Measurements from ENCODE around the gene KLHDC4.

Gene KLHDC4

DNA sequence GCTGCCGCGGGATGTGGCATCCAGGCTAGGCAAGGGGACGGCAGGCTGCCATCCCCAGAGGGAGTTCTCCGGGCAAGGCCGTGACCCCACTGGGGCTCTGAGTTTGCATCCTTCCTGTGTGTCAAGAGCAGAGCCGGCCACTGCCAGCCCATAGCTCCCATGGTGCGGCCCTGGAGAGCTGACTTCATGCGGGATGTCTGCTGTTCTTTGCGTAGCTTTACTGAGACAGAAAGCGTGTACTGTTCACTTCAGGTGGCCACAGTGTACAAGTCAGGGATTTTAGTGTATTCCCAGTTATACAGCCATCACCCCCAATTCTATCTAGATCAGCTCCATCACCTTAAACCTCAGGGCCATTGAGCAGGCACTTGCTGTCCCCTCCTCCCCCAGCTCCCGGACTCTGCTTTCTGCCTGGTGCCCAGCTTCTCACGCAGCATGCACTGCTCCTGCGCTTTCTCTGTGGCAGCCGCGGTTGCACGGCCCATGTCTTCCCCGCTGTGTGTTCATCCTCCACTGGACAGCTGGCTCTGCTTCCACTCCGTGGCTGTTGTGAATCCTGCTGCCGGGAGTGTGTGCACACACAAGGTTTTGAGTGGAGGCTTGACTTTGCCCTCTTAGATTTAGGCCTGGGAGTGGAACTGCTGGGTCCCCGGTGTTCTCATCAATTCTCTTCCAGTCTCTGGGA, 71.2 kb downstream of the KLHDC4 start:
- TF ChIP-seq, protein P1, sequence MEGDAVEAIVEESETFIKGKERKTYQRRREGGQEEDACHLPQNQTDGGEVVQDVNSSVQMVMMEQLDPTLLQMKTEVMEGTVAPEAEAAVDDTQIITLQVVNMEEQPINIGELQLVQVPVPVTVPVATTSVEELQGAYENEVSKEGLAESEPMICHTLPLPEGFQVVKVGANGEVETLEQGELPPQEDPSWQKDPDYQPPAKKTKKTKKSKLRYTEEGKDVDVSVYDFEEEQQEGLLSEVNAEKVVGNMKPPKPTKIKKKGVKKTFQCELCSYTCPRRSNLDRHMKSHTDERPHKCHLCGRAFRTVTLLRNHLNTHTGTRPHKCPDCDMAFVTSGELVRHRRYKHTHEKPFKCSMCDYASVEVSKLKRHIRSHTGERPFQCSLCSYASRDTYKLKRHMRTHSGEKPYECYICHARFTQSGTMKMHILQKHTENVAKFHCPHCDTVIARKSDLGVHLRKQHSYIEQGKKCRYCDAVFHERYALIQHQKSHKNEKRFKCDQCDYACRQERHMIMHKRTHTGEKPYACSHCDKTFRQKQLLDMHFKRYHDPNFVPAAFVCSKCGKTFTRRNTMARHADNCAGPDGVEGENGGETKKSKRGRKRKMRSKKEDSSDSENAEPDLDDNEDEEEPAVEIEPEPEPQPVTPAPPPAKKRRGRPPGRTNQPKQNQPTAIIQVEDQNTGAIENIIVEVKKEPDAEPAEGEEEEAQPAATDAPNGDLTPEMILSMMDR (IDR thresholded peaks at IDR 0.05) = no peak

DNA sequence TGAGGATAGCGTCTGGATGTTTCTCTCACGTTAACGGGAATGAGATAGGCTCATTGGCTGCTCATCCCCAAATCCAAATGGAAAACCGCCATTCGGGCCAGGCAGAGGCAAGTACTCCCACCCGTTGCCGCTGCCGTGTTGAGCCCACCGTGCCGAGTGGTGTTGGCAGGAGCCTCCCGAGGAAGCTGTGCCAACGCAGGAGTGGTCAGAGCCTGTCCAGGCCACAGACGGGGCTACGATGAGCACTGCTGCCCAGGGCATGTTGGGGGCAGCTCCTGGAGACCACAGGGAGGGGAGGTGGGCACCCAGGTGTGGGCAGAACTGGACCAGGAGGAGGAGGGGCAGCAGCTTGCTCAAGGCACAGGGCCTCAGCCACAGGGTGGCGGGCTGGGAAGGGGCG, 72.0 kb downstream of the KLHDC4 start:
- TF ChIP-seq, protein P1 (IDR thresholded peaks at IDR 0.05) = no peak

DNA sequence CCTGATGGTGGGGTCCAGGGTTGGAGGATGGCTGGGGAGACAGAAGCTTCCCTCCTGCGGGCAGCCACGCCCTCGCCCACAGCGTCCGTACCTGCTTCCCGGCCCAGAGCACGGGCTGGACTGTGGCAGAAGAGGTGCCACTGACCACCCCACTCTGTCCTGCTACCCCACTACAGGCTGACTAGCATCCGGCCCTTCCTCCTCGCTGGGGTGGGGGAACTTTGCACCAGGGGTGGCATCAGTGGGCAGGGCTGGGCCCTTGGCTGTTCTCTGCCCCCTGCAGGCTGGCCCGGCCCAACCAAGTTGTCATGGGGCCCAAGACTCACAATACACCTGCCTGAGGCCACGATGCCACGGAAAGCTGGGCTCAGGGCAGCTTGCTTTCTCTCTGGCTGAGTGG, 73.0 kb downstream of the KLHDC4 start:
- TF ChIP-seq, protein P1 (IDR thresholded peaks at IDR 0.05) = no peak

DNA sequence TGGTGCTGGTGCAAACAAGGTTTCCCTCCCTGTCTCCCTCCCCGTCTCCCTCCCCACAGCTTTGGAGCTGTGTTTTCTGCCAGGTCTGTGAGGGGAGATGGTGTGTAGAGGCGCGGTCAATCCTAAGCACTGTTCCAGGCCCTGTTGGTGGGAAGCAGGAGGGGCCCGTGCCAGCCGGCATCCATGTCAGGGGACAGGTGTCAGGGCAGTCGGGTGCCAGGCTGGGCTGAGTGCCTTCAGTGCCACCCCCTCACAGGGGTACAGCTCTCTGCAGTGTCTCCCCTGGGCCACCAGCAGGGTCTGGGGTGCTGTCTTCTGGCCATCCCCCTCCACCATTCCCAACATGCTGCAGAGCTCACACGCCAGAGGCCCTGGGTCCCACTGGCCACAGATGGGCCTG, 73.6 kb downstream of the KLHDC4 start:
- TF ChIP-seq, protein P1 (IDR thresholded peaks at IDR 0.05) = no peak

DNA sequence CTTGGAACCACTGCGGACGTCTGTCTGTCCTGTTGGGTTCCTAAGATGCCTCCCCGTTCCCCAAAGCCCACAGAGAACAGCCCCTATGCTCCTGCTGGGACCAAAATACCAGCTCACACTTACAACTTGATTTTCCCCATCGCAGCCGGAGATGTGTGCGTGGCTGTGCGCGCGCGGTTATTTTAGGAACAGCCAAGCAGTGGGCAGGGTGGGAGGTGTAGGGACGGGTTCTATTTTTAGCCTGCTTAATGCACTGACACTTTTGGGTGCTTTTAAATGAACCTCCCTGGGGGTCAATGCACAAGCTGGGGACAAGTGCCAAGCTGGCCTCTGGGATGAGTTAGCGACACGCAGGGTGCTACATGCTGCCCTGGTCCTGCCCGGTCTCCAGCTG, 74.1 kb downstream of the KLHDC4 start:
- TF ChIP-seq, protein P1 (IDR thresholded peaks at IDR 0.05) = no peak

DNA sequence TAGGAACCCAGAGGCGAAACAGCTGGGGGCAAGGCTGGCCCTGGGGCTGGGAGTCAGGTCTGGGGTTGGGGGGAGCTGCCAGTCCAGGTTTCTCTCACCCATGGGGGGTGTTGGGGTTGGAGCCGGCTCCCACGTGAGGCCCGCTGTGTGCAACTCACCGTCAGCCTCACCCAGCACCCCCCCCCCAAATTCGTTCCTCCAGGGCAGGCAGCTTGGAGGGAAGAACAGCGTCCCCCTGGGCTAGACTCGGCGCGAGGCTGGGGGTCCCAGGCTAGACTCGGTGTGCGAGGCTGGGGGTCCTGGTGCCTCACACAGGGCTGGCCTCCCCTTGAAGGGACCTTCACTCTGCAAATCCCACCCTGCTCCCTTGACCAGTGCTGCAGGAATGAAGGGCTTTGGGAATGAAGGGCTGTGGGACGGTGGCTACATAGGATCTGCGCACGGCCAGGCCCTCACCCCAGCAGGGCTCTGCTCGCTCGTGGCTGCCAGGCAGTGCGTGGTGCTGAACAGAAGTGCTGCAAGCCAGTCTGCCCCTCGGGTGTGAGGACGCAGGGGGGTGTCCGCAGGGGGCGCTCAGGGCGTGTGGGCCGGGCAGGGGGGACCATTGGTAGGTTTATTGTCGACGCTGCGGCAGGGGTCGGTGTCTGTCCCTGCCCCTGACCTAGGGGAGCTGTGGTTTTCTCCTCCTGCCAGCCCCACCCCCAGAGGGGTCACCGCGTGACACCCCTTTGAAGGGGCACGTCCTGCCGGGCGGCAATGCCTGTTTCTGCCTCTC, 74.7 kb downstream of the KLHDC4 start:
- TF ChIP-seq, protein P1 (IDR thresholded peaks at IDR 0.05) = no peak

DNA sequence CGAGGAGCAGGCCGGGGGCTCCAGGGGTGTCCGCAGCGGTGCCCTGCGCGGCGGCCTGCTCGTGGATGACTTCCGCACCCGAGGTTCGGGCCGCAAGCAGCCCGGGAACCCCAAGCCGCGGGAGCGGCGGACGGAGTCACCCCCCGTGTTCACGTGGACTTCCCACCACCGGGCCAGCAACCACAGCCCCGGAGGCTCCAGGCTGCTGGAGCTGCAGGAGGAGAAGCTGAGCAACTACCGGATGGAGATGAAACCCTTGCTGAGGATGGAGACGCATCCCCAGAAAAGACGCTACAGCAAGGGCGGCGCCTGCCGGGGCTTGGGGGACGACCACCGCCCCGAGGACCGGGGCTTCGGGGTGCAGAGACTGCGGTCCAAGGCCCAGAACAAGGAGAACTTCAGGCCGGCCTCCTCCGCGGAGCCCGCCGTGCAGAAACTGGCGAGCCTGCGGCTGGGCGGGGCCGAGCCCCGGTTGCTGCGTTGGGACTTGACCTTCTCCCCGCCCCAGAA, 75.8 kb downstream of the KLHDC4 start:
- TF ChIP-seq, protein P1 (IDR thresholded peaks at IDR 0.05) = no peak
